A673 (cell line): ENCODE results near the gene ASH1L.

Source experiments
- EZH2 ChIP-seq: fragments of 200-600 bp; sonication (generic); IDR thresholded peaks from 2 replicates; pipeline ENCODE4 v1.6.1; 2017; ENCODE audit warnings: borderline replicate concordance, low read depth, mild to moderate bottlenecking, mixed read lengths, antibody characterized with exemption, low read length; ENCODE audit not compliant: poor library complexity, severe bottlenecking
- TF ChIP-seq, protein P1 (sequence below): fragments of 300-800, 200-600 bp; sonication (generic); conservative IDR thresholded peaks from 2 replicates; pipeline ENCODE4 v1.5.1; 2017; ENCODE audit warnings: low read depth, mild to moderate bottlenecking, antibody characterized with exemption, low read length, moderate library complexity, mixed read lengths

DNA sequence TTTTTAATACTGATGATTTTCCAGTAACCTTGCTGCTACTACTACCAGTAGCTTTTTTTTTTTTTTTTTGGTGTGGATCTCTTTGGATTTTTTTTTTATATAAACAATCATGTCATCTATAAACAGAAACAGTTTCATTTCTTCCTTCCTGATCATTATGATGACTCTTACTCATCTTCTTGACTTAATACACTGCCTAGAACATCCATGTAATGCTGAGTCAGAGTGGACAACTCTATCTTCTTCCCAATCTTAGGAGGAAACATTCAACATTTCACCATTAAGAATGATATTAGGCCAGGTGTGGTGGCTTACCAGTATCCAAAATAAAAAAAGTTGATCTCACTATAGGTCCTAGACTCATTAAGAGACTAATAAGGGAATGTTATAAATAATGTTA is 172.8 kb downstream of the ASH1L start:
- TF ChIP-seq, protein P1, sequence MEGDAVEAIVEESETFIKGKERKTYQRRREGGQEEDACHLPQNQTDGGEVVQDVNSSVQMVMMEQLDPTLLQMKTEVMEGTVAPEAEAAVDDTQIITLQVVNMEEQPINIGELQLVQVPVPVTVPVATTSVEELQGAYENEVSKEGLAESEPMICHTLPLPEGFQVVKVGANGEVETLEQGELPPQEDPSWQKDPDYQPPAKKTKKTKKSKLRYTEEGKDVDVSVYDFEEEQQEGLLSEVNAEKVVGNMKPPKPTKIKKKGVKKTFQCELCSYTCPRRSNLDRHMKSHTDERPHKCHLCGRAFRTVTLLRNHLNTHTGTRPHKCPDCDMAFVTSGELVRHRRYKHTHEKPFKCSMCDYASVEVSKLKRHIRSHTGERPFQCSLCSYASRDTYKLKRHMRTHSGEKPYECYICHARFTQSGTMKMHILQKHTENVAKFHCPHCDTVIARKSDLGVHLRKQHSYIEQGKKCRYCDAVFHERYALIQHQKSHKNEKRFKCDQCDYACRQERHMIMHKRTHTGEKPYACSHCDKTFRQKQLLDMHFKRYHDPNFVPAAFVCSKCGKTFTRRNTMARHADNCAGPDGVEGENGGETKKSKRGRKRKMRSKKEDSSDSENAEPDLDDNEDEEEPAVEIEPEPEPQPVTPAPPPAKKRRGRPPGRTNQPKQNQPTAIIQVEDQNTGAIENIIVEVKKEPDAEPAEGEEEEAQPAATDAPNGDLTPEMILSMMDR: no peak
- TF ChIP-seq EZH2: no peak
